GM19468 (cell line): Measurements from ENCODE around the gene OR1K1.
"Not testable (repeated sequence)": the region's sequence is repeated elsewhere in the genome, so short reads cannot be mapped to it uniquely, and the experiment has no call there.

Experiments used
- ATAC-seq: cut with Tn5 transposase; IDR thresholded peaks from one replicate; pipeline ENCODE4 v1.9.1; 2021; ENCODE audit warnings: mild to moderate bottlenecking, moderate library complexity, moderate number of reproducible peaks; ENCODE audit not compliant: unreplicated experiment; ENCODE audit errors: extremely low read depth

The OR1K1 gene, protein sequence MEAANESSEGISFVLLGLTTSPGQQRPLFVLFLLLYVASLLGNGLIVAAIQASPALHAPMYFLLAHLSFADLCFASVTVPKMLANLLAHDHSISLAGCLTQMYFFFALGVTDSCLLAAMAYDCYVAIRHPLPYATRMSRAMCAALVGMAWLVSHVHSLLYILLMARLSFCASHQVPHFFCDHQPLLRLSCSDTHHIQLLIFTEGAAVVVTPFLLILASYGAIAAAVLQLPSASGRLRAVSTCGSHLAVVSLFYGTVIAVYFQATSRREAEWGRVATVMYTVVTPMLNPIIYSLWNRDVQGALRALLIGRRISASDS

DNA sequence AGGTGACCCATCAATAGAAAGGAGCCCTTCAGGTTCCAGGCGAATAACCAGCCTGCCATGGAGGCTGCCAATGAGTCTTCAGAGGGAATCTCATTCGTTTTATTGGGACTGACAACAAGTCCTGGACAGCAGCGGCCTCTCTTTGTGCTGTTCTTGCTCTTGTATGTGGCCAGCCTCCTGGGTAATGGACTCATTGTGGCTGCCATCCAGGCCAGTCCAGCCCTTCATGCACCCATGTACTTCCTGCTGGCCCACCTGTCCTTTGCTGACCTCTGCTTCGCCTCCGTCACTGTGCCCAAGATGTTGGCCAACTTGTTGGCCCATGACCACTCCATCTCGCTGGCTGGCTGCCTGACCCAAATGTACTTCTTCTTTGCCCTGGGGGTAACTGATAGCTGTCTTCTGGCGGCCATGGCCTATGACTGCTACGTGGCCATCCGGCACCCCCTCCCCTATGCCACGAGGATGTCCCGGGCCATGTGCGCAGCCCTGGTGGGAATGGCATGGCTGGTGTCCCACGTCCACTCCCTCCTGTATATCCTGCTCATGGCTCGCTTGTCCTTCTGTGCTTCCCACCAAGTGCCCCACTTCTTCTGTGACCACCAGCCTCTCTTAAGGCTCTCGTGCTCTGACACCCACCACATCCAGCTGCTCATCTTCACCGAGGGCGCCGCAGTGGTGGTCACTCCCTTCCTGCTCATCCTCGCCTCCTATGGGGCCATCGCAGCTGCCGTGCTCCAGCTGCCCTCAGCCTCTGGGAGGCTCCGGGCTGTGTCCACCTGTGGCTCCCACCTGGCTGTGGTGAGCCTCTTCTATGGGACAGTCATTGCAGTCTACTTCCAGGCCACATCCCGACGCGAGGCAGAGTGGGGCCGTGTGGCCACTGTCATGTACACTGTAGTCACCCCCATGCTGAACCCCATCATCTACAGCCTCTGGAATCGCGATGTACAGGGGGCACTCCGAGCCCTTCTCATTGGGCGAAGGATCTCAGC, at the start of gene OR1K1:
OR1K1 (plus strand) TSS at position 58 of the 995 bp plus-strand sequence; CDS start at position 58, 0 bp downstream.
- no peak for ATAC-seq

DNA sequence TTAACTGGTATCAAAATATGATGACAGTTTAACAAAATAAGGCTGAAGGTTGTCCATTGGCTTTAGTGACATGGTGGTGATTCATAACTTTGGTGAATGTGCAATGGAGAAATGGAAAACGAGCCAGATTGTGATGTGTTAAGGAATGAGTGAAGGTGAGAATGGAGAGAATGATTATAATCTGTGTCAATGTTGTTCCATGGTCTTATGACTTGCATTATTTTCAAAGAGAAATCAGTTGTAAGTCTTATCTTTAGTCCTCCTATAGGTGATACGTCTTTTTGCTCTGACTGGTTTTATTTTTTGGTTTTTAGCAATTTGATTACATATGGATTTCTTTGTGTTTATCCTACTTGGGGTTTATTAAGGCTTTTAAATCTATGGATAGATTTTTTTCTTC, 45.1 kb upstream of the OR1K1 start:
- no peak for ATAC-seq

DNA sequence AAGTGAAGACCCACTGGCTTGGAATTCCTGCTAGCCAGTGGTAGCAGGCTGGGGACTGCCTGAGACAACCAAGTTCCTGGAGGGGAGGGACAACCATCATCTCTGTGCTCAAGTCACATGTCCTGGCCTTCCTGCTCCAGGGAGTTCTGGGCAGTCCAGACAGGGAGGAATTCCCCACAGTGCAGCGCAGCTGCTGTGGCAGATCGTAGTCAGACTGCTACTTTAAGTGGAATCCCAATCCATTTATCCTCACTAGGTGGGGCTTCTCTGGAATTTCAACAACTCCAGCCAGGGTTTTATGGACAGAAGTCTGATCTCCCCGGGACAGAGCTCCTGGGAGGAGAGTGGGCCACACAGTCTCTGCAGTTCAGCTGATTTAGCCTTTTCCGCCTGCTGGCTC, 32.1 kb upstream of the OR1K1 start:
- ATAC-seq = no peak

GRCh38 chr9:122777052-122777451, 22.9 kb upstream of the OR1K1 start:
- no peak for ATAC-seq

- ATAC-seq = no peak
Observed at GRCh38 chr9:122777935-122778627, 21.8 kb upstream of the OR1K1 start.

- ATAC-seq = no peak
Observed at GRCh38 chr9:122779181-122779580, 20.7 kb upstream of the OR1K1 start.

DNA sequence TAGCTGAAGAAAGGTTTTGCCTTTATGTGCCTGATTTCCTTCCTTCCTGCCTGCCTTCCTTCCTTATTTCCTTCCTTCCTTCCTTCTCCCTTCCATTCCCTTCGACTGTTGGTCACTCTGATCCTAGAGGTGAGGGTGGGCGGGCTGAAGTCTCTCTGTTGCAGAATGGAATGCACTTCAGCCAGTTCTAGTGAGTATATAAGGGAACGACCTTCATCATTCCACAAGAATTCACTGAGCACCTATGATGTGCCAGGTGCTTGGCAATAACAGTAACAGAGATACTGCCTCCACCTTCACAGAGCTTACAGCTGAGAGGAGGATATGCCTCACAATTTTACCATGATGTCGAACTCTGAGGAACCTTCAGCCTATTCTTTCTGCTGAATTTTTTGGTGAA, 19.9 kb upstream of the OR1K1 start:
- no peak for ATAC-seq

GRCh38 chr9:122781671-122782070, 18.3 kb upstream of the OR1K1 start:
- ATAC-seq = no peak

DNA sequence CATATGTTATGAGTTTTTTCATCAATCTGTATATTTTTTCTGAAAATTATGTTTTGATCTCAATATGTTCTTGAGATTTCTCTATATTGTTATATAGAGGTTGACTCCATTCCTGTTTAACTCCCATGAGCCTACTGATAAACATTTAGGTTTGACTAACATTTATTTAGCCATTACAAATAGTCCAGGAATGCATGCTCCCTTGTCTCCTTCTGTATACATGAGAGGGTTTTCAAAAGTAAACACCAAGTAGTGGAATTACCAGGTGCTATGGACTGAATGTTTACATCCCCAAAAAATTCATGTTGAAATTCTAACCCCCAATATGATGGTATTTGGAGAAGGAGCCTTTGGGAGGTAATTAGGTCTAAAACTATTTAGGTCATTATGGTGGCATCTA, 14.7 kb upstream of the OR1K1 start:
- ATAC-seq = no peak

DNA sequence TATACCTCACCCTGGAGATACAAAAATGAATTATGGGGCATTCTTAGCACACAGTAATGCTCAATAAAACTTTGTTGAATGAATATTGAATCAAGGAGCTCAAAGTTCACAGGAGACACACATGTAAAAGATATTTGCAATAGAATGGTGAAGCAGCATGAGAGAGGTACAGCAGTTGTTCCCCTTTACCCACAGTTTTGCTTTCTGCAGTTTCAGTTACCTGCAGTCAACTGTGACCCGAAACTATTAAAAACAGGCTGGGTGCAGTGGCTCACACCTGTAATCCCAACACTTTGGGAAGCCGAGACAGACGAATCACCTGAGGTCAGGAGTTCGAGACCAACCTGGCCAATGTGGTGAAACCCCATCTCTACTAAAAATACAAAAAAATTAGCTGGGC, 13.6 kb upstream of the OR1K1 start:
- no peak for ATAC-seq

GRCh38 chr9:122788831-122789230, 11.1 kb upstream of the OR1K1 start, which contains the start of gene OR5C1:
OR5C1 (plus strand) TSS chr9:122788933; CDS start chr9:122788933, 0 bp downstream.
- no peak for ATAC-seq

DNA sequence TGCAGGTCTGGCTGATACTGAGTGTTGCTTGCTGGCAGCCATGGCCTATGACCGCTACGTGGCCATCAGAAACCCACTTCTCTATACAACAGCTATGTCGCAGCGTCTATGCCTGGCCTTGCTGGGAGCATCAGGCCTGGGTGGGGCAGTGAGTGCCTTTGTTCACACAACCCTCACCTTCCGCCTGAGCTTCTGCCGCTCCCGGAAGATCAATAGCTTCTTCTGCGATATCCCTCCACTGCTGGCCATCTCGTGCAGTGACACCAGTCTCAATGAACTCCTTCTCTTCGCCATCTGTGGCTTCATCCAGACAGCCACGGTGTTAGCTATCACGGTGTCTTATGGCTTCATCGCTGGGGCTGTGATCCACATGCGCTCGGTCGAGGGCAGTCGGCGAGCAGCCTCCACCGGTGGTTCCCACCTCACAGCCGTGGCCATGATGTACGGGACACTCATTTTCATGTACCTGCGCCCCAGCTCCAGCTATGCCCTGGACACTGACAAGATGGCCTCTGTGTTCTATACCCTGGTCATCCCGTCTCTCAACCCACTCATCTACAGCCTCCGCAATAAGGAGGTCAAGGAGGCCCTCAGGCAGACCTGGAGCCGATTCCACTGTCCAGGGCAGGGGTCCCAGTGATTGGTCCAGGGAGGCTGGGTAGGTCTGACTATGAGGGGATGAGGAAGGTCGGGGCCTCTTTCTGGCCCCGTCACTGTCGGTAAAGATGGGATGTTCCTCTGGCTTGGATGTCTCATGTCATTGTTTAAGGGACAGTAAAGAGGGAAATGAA, 10.5 kb upstream of the OR1K1 start:
- ATAC-seq = no peak

DNA sequence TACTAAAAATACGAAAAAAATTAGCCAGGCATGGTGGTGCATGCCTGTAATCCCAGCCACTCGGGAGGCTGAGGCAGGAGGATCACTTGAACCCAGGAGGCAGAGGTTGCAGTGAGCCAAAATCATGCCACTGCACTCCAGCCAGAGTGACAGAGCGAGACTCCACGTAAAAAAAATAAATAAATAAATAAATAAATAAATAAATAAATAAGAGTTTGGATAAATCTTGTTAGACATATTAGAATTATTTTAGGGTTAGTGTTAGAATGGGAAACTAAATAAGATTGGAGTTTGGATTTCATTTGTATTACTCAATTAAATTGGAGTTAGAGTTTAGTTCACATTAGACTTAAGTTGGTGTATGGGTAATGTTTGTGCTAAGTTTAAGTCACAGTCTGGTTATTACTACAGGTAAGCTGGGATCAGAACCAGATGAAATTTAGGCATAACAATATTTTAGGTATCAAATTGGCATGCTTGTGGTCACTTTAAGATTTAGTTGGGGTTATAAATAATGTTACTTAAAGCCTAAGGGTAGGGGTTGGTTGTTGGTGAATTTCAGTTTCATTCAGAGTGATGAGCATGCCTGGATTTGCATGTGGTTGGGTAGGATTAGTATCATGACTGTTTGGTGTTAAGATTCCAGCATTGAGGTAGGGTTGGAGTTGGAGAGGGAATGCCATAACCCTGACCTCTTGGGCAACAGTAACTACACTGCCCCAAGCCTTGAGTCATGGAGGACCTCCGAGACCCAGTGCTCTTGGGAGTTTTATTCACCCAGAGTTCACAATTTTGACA, 7.9 kb upstream of the OR1K1 start:
- no peak for ATAC-seq

- ATAC-seq = no peak
Observed at GRCh38 chr9:122797316-122798063, 2.4 kb upstream of the OR1K1 start.

GRCh38 chr9:122806661-122807060, 6.7 kb downstream of the OR1K1 start:
- ATAC-seq = no peak

DNA sequence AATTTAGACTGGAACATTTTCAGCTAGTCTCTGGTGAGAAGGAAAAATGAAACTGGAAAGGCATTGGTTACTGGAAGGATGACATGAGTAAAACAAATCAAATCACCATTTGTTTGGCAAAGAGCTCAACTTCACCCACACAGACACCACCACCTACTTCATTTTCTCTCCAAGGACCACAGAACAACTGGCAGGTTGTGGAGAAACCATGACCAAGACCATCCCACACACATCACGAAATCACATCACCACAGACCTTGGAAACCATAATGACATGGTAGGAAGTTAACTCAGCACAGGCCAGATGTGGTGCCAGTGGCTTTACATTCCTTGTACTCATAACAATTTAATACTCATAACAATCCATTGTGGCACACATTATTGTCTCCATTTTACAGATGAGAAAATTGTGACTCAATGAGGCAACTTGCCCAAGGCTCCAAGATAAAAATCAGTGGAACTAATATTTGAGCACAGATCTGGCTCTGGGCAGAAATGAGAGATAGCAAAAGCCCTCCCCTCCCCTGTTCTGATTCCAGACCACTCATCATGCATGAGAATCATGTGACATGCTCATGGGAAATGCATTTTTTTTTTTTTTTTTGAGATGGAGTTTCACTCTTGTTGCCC, 7.5 kb downstream of the OR1K1 start:
- ATAC-seq = no peak

DNA sequence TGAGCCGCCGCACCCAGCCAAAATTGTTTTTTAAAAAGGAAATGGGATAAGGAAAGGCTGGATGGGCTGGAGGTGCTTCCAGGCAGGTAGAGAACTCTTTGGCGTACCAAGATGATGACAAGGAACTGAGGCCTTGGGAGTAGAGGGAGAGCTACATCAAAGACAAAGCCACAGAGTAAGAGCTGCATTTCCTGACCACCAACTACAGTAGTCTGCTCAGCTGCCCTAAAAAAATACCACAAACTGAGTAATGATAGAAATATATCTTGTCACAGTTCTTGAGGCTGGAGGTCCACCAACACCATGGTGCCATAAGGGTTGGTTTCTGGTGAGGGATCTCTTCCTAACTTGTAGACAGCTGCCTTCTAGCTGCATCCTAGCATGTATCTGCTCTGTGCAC, 8.2 kb downstream of the OR1K1 start:
- no peak for ATAC-seq

DNA sequence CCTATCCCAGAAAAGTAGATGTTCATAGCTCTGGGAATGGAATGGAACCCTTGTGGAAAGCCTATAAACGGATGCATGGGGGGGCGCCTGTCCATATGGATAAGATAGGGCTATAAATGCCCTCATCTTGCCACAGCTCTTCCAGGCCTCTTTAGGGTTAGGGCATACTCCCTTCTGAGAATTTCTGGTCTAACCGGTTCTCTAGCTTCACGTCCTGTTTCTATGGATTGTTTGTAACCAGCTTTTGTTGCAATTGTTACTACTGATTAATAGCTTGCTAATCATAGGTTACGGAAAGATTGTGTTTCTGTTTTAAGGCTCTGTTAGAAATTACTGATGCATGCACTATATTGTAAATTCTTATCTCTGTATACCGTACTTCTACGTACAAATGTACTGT, 9.3 kb downstream of the OR1K1 start:
- ATAC-seq = not testable (repeated sequence)
